Gastrocnemius medialis (tissue), 4 donors: ENCODE data around the gene TPX2.

Source experiments
- POLR2A ChIP-seq, 2 donors: fragments of 450-650 bp; IDR thresholded peaks; one replicate each; pipeline ENCODE4 v1.6.1; 2017; ENCODE audit warnings: antibody characterized with exemption in 2 of 2, mild to moderate bottlenecking in 2 of 2, moderate library complexity in 2 of 2
- TF ChIP-seq, protein P1 (sequence below), 5 experiments: fragments of 450-650 bp in 3 of 5; fragments of 200-600 bp in 2 of 5; sonication (generic) in 2 of 5; IDR thresholded peaks in 4 of 5; conservative IDR thresholded peaks in 1 of 5; 1 replicate in 4 of 5; 2 replicates in 1 of 5; pipeline ENCODE4 v1.5.1; 2016 to 2019; ENCODE audit warnings: antibody characterized with exemption in 5 of 5, mild to moderate bottlenecking in 3 of 5, moderate library complexity in 3 of 5

GRCh38 chr20:31843288-31843687 is 104.2 kb downstream of the TPX2 start:
- TF ChIP-seq, protein P1, sequence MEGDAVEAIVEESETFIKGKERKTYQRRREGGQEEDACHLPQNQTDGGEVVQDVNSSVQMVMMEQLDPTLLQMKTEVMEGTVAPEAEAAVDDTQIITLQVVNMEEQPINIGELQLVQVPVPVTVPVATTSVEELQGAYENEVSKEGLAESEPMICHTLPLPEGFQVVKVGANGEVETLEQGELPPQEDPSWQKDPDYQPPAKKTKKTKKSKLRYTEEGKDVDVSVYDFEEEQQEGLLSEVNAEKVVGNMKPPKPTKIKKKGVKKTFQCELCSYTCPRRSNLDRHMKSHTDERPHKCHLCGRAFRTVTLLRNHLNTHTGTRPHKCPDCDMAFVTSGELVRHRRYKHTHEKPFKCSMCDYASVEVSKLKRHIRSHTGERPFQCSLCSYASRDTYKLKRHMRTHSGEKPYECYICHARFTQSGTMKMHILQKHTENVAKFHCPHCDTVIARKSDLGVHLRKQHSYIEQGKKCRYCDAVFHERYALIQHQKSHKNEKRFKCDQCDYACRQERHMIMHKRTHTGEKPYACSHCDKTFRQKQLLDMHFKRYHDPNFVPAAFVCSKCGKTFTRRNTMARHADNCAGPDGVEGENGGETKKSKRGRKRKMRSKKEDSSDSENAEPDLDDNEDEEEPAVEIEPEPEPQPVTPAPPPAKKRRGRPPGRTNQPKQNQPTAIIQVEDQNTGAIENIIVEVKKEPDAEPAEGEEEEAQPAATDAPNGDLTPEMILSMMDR (IDR thresholded peaks at IDR 0.05 in 4 of 5, conservative IDR thresholded peaks at IDR 0.05 in 1 of 5): no peak
- no peak for TF ChIP-seq POLR2A (IDR thresholded peaks at IDR 0.05)
